Measurements from ENCODE around the gene FLII.

FLII gene

GRCh38 chr17:18253947-18254821, 4.4 kb downstream of the FLII start:
- Histone ChIP-seq H3K36me3 (ENCODE audit: control insufficient read depth, insufficient read depth, low read length) (peaks cover 19% of the 10 kb centered on the region), H2AK5ac (ENCODE audit: low read length) (no peak overlapping the region), H3K4me2 (ENCODE audit: low read length) (no peak overlapping the region), H4K8ac (ENCODE audit: low read depth, low read length) (no peak overlapping the region), H2BK120ac (ENCODE audit: low read depth, low read length) (no peak overlapping the region), H3K23ac (ENCODE audit: low read length) (no peak overlapping the region), H4K5ac (ENCODE audit: low read length) (no peak overlapping the region), H3K79me2 (ENCODE audit: control insufficient read depth, insufficient read depth, low read length) (peaks cover 20% of the 10 kb centered on the region), H3K27ac (ENCODE audit: low read depth, low read length) (no peak overlapping the region), H3K9ac (ENCODE audit: low read length) (no peak overlapping the region), H3K27me3 (ENCODE audit: insufficient read depth, low read length, poor library complexity) (no peaks in the 10 kb centered on the region), H3K18ac (ENCODE audit: low read length) (no peak overlapping the region), H3K79me1 (ENCODE audit: low read length) (peaks cover 11% of the 10 kb centered on the region), H3K56ac (ENCODE audit: low read length) (no peak overlapping the region), H3K4me3 (ENCODE audit: low read length) (no peak overlapping the region), H3K4me1 (ENCODE audit: control insufficient read depth, low read depth, low read length) (peaks cover 3% of the 10 kb centered on the region), H2BK5ac (ENCODE audit: low read length) (no peak overlapping the region), H3K4ac (ENCODE audit: low read depth, low read length) (no peak overlapping the region), H2BK15ac (replicated peaks; ENCODE audit: low read depth) (no peak overlapping the region)
- DNase-seq: no peak
- WGBS (ENCODE audit: extremely low coverage, insufficient coverage, low lambda C conversion rate): no CpG with 5 or more reads among the region's 27 CpGs

GRCh38 chr17:18253187-18253884, 5.2 kb downstream of the FLII start:
- H3K9ac ChIP-seq (ENCODE audit: low read length): no peak overlapping the region
- no peak overlapping the region for H2AK5ac ChIP-seq (ENCODE audit: low read length)
- H3K27me3 ChIP-seq (ENCODE audit: insufficient read depth, low read length, poor library complexity): no peaks in the 10 kb centered on the region
- no peak overlapping the region for H3K4me3 ChIP-seq (ENCODE audit: low read length)
- H3K23ac ChIP-seq (ENCODE audit: low read length): no peak overlapping the region
- no peak overlapping the region for H4K8ac ChIP-seq (ENCODE audit: low read depth, low read length)
- peaks cover 19% of the 10 kb centered on the region for H3K36me3 ChIP-seq (ENCODE audit: control insufficient read depth, insufficient read depth, low read length)
- DNase-seq: no peak
- H2BK15ac ChIP-seq (replicated peaks; ENCODE audit: low read depth): no peak overlapping the region
- H3K79me2 ChIP-seq (ENCODE audit: control insufficient read depth, insufficient read depth, low read length): peaks cover 20% of the 10 kb centered on the region
- no CpG with 5 or more reads among the region's 16 CpGs for WGBS (ENCODE audit: extremely low coverage, insufficient coverage, low lambda C conversion rate)
- H3K4me1 ChIP-seq (ENCODE audit: control insufficient read depth, low read depth, low read length): peaks cover 3% of the 10 kb centered on the region
- no peak overlapping the region for H3K27ac ChIP-seq (ENCODE audit: low read depth, low read length)
- peaks cover 11% of the 10 kb centered on the region for H3K79me1 ChIP-seq (ENCODE audit: low read length)
- H2BK120ac ChIP-seq (ENCODE audit: low read depth, low read length): no peak overlapping the region
- no peak overlapping the region for H4K5ac ChIP-seq (ENCODE audit: low read length)
- no peak overlapping the region for H2BK5ac ChIP-seq (ENCODE audit: low read length)
- H3K4me2 ChIP-seq (ENCODE audit: low read length): no peak overlapping the region
- no peak overlapping the region for H3K4ac ChIP-seq (ENCODE audit: low read depth, low read length)
- H3K56ac ChIP-seq (ENCODE audit: low read length): no peak overlapping the region
- H3K18ac ChIP-seq (ENCODE audit: low read length): no peak overlapping the region

GRCh38 chr17:18252160-18252559, 6.4 kb downstream of the FLII start:
- H3K79me1 ChIP-seq (ENCODE audit: low read length): peaks cover 8% of the 10 kb centered on the region
- no peak overlapping the region for H4K5ac ChIP-seq (ENCODE audit: low read length)
- no peaks in the 10 kb centered on the region for H3K4me1 ChIP-seq (ENCODE audit: control insufficient read depth, low read depth, low read length)
- no peak overlapping the region for H3K27ac ChIP-seq (ENCODE audit: low read depth, low read length)
- no peak for DNase-seq
- H2AK5ac ChIP-seq (ENCODE audit: low read length): no peak overlapping the region
- H3K56ac ChIP-seq (ENCODE audit: low read length): no peak overlapping the region
- no peak overlapping the region for H3K18ac ChIP-seq (ENCODE audit: low read length)
- peaks cover 13% of the 10 kb centered on the region for H3K79me2 ChIP-seq (ENCODE audit: control insufficient read depth, insufficient read depth, low read length)
- H3K4me2 ChIP-seq (ENCODE audit: low read length): no peak overlapping the region
- WGBS (ENCODE audit: extremely low coverage, insufficient coverage, low lambda C conversion rate): no CpG with 5 or more reads among the region's 5 CpGs
- H2BK15ac ChIP-seq (replicated peaks; ENCODE audit: low read depth): no peak overlapping the region
- no peak overlapping the region for H3K9ac ChIP-seq (ENCODE audit: low read length)
- no peak overlapping the region for H4K8ac ChIP-seq (ENCODE audit: low read depth, low read length)
- no peak overlapping the region for H2BK5ac ChIP-seq (ENCODE audit: low read length)
- H3K27me3 ChIP-seq (ENCODE audit: insufficient read depth, low read length, poor library complexity): no peaks in the 10 kb centered on the region
- no peak overlapping the region for H3K4ac ChIP-seq (ENCODE audit: low read depth, low read length)
- no peak overlapping the region for H3K23ac ChIP-seq (ENCODE audit: low read length)
- no peak overlapping the region for H2BK120ac ChIP-seq (ENCODE audit: low read depth, low read length)
- peaks cover 24% of the 10 kb centered on the region for H3K36me3 ChIP-seq (ENCODE audit: control insufficient read depth, insufficient read depth, low read length)
- no peak overlapping the region for H3K4me3 ChIP-seq (ENCODE audit: low read length)

GRCh38 chr17:18251204-18251603, 7.3 kb downstream of the FLII start:
- no peak for DNase-seq
- Histone ChIP-seq H3K4me3 (ENCODE audit: low read length) (no peak overlapping the region), H4K5ac (ENCODE audit: low read length) (no peak overlapping the region), H3K36me3 (ENCODE audit: control insufficient read depth, insufficient read depth, low read length) (peaks cover 24% of the 10 kb centered on the region), H2BK15ac (replicated peaks; ENCODE audit: low read depth) (no peak overlapping the region), H2AK5ac (ENCODE audit: low read length) (no peak overlapping the region), H3K9ac (ENCODE audit: low read length) (no peak overlapping the region), H2BK120ac (ENCODE audit: low read depth, low read length) (no peak overlapping the region), H3K27ac (ENCODE audit: low read depth, low read length) (no peak overlapping the region), H3K4me1 (ENCODE audit: control insufficient read depth, low read depth, low read length) (peaks cover 3% of the 10 kb centered on the region), H3K23ac (ENCODE audit: low read length) (no peak overlapping the region), H3K4me2 (ENCODE audit: low read length) (no peak overlapping the region), H3K79me1 (ENCODE audit: low read length) (peaks cover 5% of the 10 kb centered on the region), H3K79me2 (ENCODE audit: control insufficient read depth, insufficient read depth, low read length) (peaks cover 5% of the 10 kb centered on the region), H4K8ac (ENCODE audit: low read depth, low read length) (no peak overlapping the region), H3K18ac (ENCODE audit: low read length) (no peak overlapping the region), H3K56ac (ENCODE audit: low read length) (no peak overlapping the region), H3K4ac (ENCODE audit: low read depth, low read length) (no peak overlapping the region), H2BK5ac (ENCODE audit: low read length) (no peak overlapping the region), H3K27me3 (ENCODE audit: insufficient read depth, low read length, poor library complexity) (no peaks in the 10 kb centered on the region)
- no CpG with 5 or more reads among the region's 15 CpGs for WGBS (ENCODE audit: extremely low coverage, insufficient coverage, low lambda C conversion rate)

GRCh38 chr17:18250708-18251107, 7.8 kb downstream of the FLII start:
- Histone ChIP-seq H4K5ac (ENCODE audit: low read length) (no peak overlapping the region), H3K4me2 (ENCODE audit: low read length) (no peak overlapping the region), H3K4ac (ENCODE audit: low read depth, low read length) (no peak overlapping the region), H3K79me2 (ENCODE audit: control insufficient read depth, insufficient read depth, low read length) (peaks cover 2% of the 10 kb centered on the region), H3K9ac (ENCODE audit: low read length) (no peak overlapping the region), H3K36me3 (ENCODE audit: control insufficient read depth, insufficient read depth, low read length) (peaks cover 25% of the 10 kb centered on the region), H3K27me3 (ENCODE audit: insufficient read depth, low read length, poor library complexity) (no peaks in the 10 kb centered on the region), H3K18ac (ENCODE audit: low read length) (no peak overlapping the region), H4K8ac (ENCODE audit: low read depth, low read length) (no peak overlapping the region), H3K23ac (ENCODE audit: low read length) (no peak overlapping the region), H2BK5ac (ENCODE audit: low read length) (no peak overlapping the region), H3K56ac (ENCODE audit: low read length) (no peak overlapping the region), H2BK120ac (ENCODE audit: low read depth, low read length) (no peak overlapping the region), H3K4me3 (ENCODE audit: low read length) (no peak overlapping the region), H2AK5ac (ENCODE audit: low read length) (no peak overlapping the region), H3K79me1 (ENCODE audit: low read length) (peaks cover 2% of the 10 kb centered on the region), H3K4me1 (ENCODE audit: control insufficient read depth, low read depth, low read length) (peaks cover 3% of the 10 kb centered on the region), H3K27ac (ENCODE audit: low read depth, low read length) (no peak overlapping the region), H2BK15ac (replicated peaks; ENCODE audit: low read depth) (no peak overlapping the region)
- no CpG with 5 or more reads among the region's 14 CpGs for WGBS (ENCODE audit: extremely low coverage, insufficient coverage, low lambda C conversion rate)
- no peak for DNase-seq
